Mucosa of gallbladder (tissue), 1 donor: ENCODE results near the gene HYDIN. TPM values are rescaled to one million over a fixed set of nuclear protein-coding genes. Genes with fewer than 3 reads are reported as not detected.
"Not testable (repeated sequence)": the region's sequence is repeated elsewhere in the genome, so short reads cannot be mapped to it uniquely, and the experiment has no call there.

Experiments used
- DNase-seq: peaks from one replicate; pipeline ENCODE4 v3.0.0-alpha.2; 2020; ENCODE audit warnings: low spot score
- total RNA-seq: library from RNA; stranded (reverse); gene quantifications from one replicate; pipeline ENCODE4 v1.2.1, GENCODE V29; 2021
- donor health status: DM: no; HTN: no; CAD: no.

Gene HYDIN
- total RNA-seq, 1 donor from 2014 or later = 6.2 TPM

DNA sequence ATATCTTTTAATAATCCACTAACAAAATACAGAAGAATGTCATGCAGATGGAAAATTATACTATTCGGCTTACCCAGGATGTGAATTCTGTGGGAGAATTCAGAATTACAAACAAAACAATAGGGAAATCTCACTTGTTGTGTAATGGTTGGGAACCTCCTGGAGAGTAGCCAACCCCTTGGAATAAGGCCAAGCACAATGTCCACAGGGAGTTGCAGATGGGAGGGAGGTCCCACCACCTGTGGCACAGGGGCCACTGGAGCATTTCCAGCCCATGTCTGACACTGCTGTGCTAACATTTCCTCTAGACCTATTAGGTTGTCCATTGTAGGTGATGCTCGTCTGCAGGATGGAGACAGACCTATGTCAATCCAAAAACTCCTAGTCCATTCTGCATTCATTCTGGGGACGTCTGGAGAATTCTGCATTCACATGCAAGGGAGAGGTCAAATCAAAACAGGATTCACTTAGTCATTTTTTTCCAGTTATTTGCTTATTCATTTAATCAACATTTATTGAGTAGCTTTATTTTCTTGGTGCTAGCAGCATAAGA, 120.8 kb downstream of the HYDIN start:
- not testable (repeated sequence) for DNase-seq

DNA sequence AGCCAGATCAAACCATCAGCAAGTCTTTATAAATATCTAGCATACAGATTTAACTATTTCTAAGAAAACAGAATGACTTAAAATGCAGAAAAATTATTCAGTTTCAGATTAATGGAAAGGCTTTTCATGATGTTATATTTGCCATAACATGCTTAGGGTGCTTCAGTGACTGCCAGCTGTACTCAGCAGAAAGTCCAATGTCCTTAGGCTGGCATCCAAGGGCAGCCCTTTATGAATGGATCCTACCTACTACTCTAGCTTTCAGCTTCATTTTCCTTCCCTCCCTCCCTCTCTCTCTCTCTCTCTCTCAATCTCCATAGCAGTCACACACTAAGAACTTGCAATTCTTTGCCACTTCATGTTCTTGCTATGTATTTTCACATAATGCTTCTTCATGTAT, 124.6 kb downstream of the HYDIN start:
- DNase-seq = not testable (repeated sequence)

DNA sequence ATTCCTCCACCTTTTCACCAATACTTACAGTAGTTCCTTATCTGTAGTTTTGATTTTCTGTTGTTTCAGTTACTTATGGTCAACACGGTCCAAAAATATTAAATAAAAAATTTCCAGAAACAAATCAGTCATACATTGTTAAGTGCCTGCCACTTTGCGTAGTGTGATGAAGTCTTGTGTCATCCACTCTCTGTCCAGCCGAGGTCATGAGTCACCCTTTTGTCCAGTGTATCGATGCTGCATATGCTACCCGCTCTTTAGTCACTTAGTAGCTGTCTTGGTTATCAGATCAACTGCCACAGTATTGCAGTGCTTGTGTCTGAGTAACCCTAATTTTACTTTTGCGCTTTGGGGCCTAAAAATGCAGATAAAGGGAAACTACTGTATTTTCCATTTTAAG, 146.9 kb downstream of the HYDIN start:
- not testable (repeated sequence) for DNase-seq

DNA sequence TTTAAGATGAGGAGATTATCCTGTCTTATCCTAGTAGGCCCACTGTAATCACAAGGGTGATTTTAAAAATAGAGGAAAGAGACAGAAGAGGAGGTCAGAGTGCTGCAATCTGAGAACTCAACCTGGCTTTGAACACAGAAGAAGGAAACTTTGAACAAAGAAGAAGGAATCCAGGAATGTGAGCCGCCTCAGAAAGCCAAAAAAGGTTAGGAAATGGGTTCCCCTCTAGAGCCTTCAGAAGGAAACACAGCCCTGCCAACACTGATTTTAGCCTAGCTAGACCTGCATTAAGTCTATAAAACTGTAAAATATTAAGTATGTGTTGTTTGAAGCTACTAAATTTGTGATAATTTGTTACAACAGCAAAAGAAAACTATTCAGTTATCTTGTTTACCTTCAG, 149.7 kb downstream of the HYDIN start:
- not testable (repeated sequence) for DNase-seq

DNA sequence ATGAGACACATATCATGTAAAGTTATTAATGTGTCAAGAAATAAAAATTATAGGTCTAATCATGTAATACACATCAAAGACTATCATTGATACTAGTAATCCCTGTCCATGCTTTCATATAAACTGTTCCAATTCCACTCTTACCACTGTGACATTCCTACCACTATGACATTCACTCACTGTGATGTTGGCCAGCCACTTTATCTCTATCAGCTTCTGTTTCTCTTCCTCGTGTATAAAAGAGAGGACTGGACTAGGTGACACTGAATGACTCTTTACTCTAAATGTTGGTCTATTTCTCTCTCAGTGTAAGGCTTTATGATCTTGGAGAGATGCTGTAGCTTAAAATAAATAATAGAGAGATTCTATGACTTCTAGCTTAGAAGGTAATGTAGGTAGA, 150.3 kb downstream of the HYDIN start:
- DNase-seq = not testable (repeated sequence)

DNA sequence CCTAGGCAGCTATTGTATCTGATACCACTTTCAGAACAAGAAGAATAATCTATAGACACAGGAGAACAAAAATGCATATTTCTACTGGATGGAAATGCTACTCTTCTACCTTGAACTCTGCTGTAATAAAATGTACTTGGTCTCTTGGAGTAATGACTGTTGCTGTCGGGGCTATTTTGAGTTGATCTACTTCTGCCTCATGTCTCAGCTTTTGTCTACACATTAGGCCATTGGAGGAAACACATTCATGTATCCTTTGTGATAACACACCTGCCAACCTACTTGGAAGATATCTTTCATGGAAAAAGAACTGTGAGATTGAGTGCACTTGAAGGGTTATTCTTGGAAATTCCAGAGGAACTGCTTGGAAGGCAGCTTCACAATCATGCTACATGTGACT, 159.9 kb downstream of the HYDIN start:
- not testable (repeated sequence) for DNase-seq

DNA sequence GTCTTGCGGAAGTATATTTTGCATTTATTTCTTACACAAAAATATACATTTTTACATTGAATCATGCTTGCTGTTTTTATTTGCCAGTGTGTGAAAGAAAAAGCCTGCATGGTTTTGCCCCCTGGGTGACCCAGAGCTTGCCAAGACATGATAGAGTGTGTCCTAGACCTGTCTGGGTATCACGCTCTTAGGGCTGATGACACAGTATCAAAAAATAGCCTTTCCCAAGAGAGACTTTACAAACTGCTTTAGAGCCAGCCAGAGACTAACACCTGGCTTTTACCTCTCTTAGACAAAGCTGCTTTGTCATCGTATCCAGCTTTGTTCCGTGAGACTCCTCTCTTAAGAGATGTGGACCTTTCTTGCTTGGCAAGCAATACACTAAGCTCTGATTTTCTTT, 160.7 kb downstream of the HYDIN start:
- not testable (repeated sequence) for DNase-seq

DNA sequence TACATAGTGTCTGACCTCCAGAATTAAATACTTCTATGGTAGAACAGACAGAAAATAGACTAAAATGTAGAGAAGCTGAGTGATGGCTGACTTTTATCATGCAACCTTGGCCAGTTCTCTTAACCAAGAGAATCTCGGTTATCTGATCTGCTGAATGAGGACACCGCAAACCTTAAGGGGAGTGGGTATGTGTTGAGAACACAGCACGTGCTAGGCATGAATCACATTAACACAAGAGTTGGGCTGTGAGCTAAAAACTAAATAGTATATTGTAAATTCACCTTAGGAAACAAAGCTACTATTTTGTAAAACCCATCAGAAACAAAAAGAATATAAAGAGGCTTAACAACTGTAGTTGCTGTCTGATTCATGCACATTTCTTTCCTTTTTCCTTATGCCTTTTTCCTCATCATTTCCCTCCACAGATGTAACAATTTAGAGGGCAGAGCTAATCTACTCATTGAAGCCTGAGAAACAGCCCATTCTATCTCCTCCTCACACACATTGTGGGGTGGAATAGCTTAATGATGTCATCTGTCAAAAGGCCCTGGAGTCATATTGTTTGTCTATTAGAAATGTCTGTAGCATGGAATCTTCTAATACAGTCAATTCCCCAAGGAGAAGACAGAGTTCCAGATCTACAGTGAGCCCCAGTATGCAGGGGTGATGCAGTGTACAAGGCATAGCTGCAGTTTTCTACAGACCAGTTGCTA, 176.5 kb downstream of the HYDIN start:
- DNase-seq = not testable (repeated sequence)

DNA sequence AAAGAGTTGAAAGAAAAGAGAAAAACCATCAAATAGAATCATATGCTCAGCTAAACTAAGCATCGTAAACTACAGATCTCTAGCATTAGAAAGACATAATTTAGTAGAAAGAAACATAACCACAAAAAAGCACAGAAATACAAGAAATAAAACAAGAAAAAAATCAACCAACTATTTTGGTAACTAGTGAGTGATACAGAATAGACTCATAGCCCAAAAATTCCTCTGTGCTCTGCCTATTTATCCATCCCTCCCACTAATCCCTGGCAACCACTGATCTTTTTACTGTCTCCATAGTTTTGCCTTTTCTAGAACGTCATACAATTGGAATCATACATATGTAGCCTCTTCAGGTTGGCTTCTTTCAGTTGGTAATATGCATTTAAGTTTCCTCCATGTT, 180.2 kb downstream of the HYDIN start:
- DNase-seq = not testable (repeated sequence)

DNA sequence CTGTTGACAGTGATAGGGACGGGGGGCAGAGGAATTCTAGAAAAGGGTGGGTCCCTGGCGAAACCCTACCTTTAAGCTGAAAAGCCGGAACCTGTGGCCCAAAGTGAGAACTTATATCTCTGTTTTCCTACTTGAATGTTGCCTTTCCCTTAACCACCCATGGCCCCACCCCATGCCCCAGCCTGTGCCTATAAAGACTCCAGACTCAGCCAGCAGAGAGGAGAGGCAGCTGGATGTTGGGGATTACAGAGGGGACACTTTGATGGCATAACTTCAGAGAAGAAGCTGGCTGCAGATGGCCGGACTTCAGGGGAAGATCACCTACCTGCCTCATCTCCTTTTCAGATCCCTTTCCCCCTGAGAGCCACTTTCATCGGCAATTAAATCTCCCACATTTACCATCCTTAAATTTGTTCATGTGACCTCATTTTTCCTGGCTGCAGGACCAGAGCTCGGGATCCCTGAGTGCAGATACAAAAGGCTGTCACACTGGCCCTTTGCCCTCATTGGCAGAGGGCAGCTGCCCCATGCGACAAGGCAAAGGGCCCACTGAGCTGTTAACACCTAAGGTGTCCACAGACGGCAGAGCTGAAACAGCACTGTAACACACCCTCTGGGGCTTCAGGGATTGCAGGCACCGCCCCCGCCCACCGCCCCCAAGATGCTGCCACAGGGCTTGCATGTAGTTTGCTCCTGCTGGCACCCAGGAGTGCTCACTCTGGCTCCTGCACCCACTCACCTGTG, 191.0 kb downstream of the HYDIN start:
- DNase-seq = not testable (repeated sequence)

DNA sequence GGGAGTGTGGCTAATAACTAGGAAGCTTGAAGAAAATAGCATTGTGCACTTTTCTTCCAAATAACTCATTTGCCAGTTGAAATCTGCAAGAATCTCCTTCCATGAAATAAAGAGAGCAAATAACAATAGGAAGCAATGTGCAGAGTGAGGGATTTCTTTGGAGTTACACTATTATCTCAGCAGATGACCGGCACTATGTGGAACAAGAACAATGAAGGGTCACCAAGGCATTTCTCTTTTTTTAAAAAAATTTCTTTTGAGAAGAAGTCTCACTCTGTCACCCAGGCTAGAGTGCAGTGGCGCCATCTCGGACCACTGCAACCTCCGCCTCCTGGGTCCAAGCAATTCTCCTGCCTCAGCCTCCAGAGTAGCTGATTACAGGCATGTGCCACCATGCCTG, 192.1 kb downstream of the HYDIN start:
- not testable (repeated sequence) for DNase-seq

DNA sequence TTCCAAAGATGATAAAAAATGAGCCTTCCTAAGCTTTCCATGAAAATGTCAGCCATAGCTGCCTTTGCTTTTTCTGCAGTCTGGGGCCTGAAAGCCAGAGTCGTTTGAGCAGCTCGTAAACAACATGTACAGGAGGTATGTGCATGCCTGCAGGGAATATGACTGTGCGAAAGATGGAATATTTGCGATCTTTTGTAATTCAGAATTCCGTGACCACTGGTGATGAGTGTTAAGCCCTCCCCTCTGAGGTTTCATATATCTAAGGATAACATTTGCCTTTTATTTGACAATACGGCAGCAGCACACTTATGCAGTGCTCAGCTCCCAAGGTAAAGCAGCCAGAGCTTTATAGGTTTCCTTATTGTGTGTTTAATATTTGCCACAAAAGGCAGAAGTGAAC, 192.5 kb downstream of the HYDIN start:
- DNase-seq = not testable (repeated sequence)

DNA sequence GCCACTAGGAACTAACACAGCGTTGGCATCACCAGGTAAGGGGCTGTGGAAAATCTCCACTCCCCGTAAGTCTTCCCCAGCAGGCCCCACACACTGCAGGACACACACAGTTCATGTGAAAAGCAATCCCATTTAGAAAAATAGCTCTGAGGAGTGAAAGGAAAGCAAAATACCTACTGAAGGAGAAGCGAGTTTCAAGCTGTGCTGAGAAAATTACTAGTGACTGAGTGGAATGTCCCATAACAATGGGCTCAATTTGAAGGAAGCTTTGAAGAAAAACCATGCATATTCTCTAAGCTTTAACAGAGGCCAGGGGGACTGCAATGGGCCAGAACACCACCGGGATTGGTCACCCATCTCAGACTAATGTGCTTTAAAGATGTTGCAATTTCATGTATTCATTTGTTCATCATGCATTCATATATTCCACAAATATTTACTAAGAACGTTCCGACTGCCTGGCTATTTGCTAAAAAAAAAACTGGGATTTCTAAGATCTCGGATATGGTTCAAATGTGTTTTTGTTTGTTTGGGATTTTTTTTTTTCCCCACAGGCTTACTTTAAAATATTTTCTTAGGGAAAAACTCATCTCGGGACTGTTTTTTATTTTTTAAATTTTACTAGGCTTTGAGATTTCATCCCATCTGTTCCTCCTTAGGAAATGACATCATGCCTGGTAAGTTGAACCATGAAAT, 202.3 kb downstream of the HYDIN start:
- DNase-seq = not testable (repeated sequence)

DNA sequence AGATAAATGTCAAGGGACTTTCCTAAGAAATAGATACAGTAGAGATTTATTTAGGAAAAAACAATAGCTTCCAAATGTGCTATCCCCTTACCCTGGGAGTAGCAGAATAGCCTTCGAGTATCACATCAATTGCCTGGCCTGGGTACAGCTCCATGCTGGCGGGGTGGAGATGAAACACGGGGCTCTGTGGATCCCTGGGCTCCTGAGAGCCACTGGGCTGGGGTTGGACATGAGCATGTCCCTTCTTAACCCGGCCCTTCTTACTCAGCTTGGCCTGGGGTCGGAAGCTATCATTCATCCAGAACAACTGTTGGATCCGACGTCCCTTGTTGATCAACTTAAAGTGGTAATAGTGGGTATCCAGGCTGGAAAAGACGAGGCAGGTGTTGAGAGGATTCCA, 203.0 kb downstream of the HYDIN start:
- DNase-seq = not testable (repeated sequence)

DNA sequence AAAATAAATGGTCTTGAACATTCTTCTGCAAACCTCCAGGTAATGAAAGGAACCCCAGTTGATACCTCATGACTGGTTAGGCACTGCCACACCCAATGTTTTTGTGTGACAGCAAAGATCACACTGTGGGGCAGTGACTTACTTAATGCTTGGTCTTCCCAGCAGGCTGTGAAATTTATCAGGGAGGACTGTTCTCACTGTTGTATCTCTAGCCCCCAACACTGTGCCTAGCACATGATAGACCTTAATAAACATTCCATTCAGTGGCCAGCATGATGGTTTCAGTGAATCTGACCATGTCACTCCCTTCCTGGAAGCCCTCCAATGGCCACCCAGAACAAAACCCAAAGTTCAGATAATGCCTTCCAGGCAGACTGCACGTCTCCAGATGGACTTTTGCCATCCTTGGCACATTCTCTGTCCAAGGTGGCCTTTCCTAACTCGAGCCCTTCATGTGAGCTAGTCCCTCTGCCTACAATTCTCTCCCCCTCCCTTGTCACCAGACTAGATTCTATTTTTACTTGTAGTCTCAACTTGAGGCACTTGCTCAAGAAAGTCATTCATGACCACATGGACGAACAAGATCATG, 206.6 kb downstream of the HYDIN start:
- not testable (repeated sequence) for DNase-seq

DNA sequence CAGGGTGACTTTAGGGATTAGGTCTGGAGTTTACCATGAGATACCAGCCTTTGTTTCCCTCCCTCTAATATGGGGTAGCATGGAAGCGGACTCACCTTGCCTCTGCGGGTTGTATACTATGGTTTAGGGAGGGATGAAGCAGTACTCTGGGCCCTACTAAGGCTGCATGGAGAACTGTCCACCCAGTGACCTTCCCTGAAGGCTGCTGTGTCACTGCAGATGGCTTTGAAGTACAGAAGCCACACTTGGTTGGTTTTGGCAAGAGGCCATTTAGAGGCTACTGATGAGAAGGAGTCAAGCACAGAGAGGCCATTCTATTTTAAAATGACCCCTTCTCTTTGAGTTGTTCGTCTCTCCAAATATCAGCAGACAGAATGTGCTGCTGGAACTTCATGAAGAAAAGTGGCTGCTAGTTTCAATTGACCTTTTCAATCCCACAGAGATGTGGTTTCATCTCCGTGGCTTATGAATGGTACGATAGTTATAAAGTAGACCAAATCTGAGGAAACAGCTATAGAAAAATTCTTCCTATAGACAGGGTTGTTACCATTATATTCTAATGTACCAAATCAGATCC, 208.5 kb downstream of the HYDIN start:
- DNase-seq = not testable (repeated sequence)

DNA sequence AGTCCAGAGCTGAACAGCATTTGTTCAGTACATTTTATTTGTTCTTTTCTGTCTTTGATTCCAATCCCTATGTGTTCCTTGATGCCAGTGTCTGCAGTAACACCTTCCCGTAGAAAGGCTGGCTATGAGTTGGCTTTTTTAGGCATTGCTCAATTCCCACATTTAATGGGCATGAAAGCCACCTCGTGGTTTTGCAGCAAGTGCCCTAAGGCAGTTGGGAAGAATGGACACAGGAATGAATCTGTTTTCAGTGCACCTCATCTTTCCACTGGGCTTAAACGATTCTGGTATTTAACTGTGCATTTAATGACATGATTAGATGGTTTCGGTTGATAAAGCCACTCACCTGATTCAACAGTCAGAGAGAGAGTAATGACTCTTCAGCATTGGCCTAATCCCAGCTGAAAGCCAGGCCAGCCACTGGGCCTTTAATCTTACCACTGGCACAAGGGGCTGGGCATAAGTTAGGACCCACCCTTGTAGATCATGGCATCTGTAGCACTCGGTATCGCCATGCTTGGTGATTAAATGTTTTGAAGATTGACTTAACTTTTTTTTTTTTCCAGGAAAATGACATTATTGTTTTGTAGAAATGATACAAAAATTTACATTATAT, 211.3 kb downstream of the HYDIN start:
- not testable (repeated sequence) for DNase-seq

DNA sequence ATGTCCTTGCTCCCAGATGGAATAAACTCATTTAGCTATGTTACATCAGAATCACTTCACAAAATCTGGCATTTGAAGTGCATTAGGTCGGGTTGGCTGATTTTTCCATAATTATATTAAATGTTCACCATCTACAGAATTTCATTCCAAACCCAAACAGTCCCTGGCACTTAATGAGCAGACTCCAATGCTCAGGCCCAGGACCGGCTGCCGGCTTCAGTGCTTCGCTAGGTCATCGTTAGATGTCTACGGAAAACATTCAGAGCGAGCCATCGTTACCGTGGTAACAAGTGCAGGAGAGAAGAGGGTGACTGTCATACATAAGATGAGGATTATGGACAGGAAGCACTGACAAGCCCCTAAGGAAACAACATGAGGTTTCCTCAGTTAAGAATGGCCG, 215.1 kb downstream of the HYDIN start:
- DNase-seq = not testable (repeated sequence)

DNA sequence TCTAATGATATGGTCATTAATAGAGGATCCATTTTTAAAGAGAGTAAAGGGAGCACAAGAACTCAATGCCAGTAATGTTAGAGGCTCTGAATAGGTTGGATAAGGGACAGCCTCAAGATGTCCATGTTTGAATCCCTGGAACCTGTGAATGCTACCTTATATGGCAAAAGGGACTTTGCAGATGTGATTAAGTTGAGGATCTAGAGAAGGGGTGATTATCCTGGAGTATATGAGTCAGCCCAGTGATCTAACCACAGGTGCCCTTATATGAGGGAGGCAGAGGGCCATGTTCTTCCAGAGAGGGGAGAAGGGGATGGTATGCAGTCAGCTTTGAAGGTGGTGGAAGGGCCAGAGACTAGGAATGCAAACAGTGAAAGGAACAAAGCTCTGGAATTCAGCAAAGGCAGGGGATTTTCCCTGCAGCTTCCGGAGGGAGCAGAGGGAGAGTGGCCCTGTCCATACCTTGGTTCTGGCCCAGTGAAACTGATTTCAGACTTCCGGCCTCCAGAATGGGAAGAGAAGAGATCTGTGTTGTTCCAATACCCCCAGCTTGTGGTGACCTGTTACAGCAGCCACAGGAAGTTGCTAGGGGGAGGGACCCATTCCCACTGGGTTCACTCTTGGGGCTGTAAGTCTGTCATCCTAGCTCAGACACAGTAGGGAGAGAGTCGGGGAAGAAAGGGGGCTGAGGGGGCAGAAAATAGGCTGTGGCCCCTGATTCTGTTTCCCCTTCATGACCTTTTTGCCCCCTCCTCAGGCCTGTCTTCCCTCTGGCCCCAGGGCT, 220.9 kb downstream of the HYDIN start:
- DNase-seq = not testable (repeated sequence)

DNA sequence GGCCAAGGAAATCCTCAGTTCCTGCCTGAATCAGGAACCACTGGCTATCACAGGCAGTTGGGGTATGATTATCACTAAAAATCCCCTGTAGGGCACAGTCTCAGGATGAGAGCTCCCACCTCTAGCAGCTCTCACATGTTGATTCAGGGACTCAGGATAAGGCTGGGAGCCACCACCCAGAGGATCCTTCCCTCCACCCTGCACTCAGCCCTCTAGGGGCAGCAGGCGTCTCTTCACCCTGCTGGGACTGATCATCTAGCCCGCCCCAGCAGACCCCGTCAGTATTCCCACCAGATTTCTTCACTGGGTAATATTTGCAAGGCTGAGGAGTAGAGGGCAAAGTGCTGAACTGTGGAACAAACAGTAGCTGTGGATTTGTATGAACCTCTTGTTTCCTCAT, 224.0 kb downstream of the HYDIN start:
- DNase-seq = not testable (repeated sequence)
